Stimulated activated CD8-positive, alpha-beta memory T cell treated with anti-CD3 and anti-CD28 coated beads, Interleukin-12 subunit alpha, Interleukin-12 subunit beta, amount 100 ng/mL, for 24 hours (primary cell): ENCODE results near the gene ATP8A2.
"Not testable (repeated sequence)": the region's sequence is repeated elsewhere in the genome, so short reads cannot be mapped to it uniquely, and the experiment has no call there.

Experiments used
- DNase-seq: peaks from one replicate; pipeline ENCODE4 v3.0.0-alpha.2; 2020; ENCODE audit errors: extremely low read depth

The ATP8A2 gene

GRCh38 chr13:25806264-25806974, 434.6 kb downstream of the ATP8A2 start:
- no peak for DNase-seq

- DNase-seq, result no peak
These were observed 435.8 kb downstream of the ATP8A2 start for GRCh38 chr13:25807562-25807961.

GRCh38 chr13:25811506-25811905, 439.7 kb downstream of the ATP8A2 start:
- DNase-seq, result no peak

- no peak for DNase-seq
These were observed 444.5 kb downstream of the ATP8A2 start for GRCh38 chr13:25816239-25816638.

- DNase-seq, result no peak
These were observed 448.2 kb downstream of the ATP8A2 start for GRCh38 chr13:25819856-25820530.

- no peak for DNase-seq
These were observed 450.0 kb downstream of the ATP8A2 start for GRCh38 chr13:25821776-25822175.

- not testable (repeated sequence) for DNase-seq
These were observed 455.4 kb downstream of the ATP8A2 start for GRCh38 chr13:25827221-25827620.

- DNase-seq, result no peak
These were observed 456.2 kb downstream of the ATP8A2 start for GRCh38 chr13:25827831-25828465.

GRCh38 chr13:25833761-25834160, 462.0 kb downstream of the ATP8A2 start:
- no peak for DNase-seq

- no peak for DNase-seq
These were observed 465.0 kb downstream of the ATP8A2 start for GRCh38 chr13:25836574-25837336.

GRCh38 chr13:25839371-25839770, 467.6 kb downstream of the ATP8A2 start:
- DNase-seq, result no peak

- no peak for DNase-seq
These were observed 468.5 kb downstream of the ATP8A2 start for GRCh38 chr13:25840261-25840660.

- DNase-seq, result no peak
These were observed 469.2 kb downstream of the ATP8A2 start for GRCh38 chr13:25840931-25841330.

GRCh38 chr13:25843692-25844091, 471.9 kb downstream of the ATP8A2 start:
- DNase-seq, result no peak

- DNase-seq, result no peak
These were observed 473.0 kb downstream of the ATP8A2 start for GRCh38 chr13:25844559-25845434.

- no peak for DNase-seq
These were observed 474.6 kb downstream of the ATP8A2 start for GRCh38 chr13:25846222-25846984.

GRCh38 chr13:25847145-25847544, 475.4 kb downstream of the ATP8A2 start:
- DNase-seq, result no peak

- DNase-seq, result no peak
These were observed 476.2 kb downstream of the ATP8A2 start for GRCh38 chr13:25847635-25848626.
